NCI-H146 (cell line): ENCODE data around the gene DNAJC2.

Experiments used
- DNase-seq: peaks from one replicate; lab custom pipeline; 2025; lab: John Stamatoyannopoulos, UW

Gene DNAJC2, protein sequence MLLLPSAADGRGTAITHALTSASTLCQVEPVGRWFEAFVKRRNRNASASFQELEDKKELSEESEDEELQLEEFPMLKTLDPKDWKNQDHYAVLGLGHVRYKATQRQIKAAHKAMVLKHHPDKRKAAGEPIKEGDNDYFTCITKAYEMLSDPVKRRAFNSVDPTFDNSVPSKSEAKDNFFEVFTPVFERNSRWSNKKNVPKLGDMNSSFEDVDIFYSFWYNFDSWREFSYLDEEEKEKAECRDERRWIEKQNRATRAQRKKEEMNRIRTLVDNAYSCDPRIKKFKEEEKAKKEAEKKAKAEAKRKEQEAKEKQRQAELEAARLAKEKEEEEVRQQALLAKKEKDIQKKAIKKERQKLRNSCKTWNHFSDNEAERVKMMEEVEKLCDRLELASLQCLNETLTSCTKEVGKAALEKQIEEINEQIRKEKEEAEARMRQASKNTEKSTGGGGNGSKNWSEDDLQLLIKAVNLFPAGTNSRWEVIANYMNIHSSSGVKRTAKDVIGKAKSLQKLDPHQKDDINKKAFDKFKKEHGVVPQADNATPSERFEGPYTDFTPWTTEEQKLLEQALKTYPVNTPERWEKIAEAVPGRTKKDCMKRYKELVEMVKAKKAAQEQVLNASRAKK

DNA sequence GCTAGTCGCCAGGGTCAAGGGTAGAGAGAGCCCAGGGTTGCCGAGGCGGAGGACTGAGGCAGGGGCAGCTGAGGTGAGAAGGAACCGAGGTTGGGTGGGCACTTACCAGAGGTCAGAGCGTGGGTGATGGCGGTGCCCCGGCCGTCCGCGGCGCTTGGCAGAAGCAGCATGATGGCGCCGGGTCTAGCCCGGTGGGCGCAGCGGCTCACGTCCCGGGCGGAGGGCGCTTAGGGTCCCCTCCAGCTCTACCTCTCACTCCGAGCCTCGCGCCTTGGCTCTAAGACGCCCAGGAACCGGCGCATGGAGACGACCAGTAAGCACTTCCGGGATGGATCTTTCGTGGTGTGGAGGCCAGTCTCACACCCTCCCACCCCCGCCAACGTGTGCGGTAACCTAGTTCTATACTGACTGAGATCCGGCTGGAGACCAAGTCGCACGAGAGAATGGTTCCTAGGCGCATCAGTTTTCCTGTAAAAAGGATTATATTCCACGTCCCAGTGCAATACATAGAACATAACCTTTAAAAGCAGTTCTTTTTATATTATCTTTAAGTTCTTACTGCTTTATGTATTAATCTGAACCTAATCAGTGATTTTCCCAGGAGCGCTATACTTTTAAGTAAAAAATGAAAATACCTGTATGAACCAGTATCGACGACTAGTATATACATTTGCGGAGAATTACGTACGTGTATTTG is at the start of gene DNAJC2:
Gene DNAJC2, minus strand, starts transcription at position 315 of the 697 bp plus-strand sequence. Its CDS starts 145 bp downstream, at position 170.
- DNase-seq, result peak; percentile 93

DNA sequence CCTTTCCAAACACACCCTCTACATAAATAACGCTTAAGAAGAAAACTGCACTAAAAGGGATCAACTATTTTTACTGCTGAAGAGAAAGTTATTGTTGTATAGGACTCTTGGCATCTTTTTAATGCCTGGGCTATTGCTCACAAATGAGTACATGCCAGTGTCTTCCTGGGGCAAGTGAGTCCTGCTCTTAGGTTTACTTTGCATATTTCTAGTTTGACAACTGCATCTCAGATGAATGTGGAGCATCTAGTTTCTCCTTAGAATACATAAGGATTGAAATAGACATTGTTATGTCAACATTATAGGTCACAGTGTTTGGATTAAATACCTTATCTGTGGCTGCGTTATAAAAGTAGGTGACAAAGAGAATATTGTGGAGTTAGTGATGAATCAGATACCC is 47.4 kb upstream of the DNAJC2 start:
- no peak for DNase-seq

DNA sequence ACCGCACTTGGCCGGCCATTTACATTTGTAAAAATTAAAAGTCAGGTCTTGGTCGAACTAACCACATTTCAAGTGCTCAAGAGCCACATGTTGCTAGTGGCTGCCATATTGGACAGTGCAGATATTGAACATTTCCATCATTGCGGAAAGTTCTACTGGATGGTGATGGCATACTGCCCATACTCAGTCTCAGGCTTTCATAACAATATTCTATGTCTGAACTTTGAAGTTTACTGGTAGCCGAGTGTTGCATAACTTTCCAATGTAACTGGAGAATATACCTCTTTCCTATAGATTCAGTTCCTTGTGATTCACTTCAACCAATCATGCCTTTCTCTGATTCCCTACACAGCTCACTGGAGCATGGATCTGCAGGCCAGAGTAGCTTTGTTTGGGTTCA is 46.6 kb upstream of the DNAJC2 start:
- DNase-seq, result no peak

DNA sequence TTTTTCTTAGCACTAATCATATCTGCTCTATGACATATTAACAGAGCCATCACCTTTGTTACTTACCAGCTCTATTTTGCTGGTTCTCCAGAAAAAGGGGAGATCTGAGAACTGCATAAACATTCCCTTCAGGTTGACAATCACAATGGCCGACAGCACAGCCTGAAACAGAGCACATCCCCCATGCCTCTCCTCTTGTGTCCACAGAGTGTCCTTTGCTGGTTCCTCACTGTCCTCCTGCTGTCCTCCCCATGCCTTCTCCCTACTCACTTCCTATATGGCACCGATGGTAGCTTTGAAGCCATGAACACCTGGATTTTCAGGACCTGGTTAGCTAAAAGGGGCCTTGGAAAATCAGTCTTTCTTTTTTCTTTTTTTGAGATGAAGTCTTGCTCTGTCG is 44.7 kb upstream of the DNAJC2 start:
- no peak for DNase-seq

DNA sequence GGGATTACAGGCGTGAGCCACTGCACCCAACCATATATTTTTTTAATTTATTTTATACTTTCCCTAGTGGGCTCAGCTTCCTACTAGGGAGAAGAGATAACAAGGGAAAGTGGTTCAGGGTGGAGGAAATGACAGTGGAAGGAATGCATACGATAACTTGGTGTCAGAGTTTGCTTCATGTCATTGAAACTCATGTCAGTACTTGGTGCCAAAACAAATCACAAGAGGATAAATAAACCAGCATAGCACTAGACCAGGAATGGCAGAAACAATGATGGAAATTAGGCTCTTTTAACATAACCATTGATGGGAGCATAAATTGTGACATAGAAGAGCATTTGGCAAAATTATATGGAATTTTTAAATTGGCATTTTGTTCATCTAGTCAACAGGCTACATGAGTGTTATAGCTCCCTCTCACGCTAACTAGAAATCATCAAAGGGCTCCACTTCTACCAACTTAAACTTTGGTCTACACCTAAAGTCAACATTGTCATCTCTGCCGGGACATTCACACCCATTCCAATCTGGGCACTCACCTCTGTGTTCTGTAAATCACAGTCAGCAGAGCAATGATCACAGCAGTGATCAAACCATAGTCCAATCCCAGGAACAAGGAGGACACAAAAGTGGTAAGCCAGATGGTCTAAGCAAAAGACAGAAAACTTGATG is 44.0 kb upstream of the DNAJC2 start:
- DNase-seq, result no peak

DNA sequence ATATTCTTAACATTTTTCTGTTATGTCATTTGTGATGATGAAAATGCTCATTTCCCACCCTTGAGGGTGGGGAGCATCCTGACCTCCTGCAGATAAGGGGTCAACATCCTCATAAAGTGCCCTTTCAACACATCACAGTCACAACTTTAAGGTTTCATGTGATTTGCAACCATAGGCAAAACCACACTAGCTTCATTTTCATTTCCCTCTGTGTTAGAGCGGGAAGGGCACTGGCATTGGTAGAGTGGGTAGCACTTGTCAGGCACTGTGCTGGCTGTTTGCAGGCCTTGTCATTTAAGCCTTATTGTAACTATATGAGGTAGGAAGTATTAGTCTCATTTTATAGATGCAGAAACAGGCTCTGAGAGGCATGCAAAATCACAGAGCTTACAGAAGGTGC is 42.7 kb upstream of the DNAJC2 start:
- DNase-seq, result no peak

DNA sequence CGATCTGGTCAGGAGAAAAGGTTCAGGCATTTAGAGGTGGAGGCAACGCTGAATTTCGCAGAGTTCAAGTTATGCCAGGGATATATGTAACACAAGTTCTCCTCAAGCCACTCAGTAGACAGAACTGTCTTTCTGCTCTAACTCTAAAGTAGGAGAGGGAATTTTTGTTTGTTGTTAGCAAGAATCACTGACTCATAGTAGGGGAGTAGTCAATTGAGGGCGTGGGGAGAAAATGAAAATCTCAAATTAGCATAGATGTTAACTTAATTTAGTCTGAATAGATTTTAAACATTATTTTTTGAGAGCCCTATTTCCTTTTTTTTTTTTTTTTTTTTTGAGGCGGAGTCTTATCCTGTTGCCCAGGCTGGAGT is 37.5 kb upstream of the DNAJC2 start:
- no peak for DNase-seq

DNA sequence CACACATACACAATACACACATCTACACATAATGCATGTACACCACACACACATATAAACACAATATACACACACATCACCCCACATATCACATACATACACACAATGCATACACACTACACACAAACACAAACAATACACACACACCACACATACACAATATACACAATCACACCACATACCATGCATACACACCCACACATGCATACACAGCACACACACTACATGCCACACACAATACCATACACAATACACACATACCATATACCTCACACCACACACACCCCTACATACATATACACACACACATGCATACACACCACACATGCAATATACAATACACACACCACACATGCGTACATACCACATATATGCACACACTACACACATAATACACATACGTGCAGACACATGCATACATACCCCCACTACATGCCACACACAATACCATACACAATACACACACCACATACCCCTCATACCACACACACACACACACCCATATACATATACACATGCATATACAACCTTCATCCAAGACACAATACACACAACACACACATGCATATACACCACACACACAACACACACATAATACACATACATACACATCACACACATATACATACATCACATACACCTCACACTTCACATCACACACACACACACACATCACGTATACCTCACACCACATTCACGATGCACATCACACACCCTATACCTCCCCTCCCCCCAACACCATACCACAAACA is 36.9 kb upstream of the DNAJC2 start:
- no peak for DNase-seq

DNA sequence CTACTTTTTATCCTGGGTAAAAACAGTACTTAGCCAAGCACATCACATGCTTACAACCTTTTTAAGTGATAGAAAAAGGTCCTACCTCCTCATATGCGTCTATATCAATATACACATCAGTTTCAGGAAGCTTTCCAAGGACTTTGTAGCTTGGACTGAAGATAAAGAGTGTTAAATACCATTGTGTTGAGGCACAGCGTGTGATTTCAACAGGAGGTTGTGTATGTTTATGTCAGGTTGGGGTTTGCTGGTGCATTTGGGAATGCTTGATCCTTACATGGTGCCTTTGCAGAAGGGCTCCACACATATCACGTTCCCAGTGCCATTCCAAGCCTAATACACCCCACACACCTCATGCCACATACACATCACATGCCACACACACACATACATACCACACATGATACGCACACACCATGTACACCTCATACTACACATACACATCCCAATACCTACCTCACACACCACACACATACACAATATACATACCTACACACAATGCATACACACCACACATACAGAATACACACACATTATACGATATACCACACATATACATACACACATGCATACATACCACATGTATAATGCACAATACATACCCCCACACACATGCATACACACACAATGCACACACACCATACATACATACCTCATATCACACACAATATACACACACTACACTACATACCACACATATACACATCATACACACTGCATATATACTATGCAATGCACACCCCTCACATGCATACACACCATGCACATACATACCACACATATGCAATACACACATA is 36.0 kb upstream of the DNAJC2 start:
- DNase-seq, result no peak

DNA sequence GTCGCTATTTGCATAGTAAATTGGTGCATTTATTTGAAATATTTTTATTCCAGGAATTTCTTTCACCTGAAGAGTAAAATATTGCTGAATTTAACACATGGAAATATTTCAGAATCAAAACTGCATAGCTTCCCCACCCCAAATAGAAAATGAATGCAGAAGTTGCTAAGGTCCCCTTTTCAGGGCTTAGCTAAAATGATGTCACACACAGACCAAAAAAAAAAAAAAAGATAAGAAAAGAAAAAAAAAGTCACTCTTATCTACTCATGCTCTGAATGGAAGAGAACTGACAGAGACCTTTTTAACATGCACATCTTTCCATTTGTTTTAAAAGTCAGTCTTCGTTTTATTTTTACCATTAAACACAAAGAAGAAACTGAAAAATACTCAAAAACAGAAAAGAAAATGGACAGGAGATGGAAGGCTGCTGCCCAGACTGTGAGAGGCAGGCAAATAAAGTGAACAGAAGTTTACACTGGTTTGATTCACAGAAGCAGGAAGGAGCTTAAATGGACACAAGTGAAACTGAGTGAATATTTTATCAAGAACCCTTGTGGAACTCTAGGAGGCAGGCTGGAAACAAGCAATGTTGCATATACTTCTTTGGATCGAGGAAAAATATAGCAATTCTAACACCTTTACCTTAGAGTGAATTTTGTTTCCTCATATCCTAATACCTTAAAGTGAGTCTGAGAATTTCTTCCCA is 34.9 kb upstream of the DNAJC2 start:
- DNase-seq, result no peak

DNA sequence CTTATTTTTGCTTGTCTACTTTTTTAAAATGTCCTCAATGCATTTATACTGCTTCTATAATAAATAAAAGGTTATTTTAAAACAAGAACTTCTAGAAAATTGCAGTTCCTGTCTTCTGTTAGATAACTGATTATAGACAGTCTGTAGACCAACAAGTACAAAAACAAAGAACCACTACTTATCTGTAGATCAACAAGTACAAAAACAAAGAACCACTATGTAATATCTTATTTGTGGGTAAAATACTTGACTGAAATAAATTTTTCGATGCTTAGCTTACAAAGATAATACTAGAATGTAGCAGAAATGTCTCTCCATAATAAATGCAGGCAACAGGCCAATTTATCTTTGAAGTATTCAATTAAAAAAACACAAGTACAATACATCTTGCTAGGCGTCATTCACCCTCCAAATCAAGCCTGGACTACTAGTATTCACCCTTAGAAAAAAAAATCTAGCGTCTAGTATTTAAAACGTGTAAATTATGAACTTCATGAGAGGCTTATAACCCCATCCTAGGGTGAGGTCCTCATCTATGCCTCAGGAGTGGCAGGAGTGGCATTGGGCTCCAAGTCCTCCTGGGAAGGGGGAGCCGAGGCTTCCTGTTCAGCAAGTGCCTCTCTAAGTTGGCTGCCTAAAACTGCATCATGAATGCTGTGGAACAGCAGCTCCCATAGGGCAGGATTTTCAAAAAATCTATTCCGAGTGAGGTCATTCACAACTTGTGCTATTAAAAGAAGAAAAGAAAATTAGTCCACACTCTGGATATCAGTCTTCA is 29.5 kb upstream of the DNAJC2 start:
- no peak for DNase-seq

DNA sequence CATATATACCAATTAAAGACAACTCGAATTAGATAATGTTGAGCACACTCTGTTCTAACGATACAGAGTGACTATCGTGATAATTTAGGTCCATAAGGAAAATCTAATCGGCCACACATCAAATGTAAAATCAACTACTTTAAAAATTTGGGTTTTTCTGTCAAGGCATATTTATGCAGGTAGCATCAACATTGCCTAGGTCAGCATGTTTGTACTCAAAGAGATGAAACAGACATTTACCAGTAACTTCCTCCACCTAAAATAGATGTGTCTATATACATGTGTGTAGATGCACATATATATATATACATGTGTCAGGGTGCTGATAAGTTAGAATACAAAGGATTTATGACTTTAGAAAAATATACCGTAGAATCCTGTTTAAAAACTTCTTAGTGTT is 24.9 kb upstream of the DNAJC2 start:
- DNase-seq, result no peak

DNA sequence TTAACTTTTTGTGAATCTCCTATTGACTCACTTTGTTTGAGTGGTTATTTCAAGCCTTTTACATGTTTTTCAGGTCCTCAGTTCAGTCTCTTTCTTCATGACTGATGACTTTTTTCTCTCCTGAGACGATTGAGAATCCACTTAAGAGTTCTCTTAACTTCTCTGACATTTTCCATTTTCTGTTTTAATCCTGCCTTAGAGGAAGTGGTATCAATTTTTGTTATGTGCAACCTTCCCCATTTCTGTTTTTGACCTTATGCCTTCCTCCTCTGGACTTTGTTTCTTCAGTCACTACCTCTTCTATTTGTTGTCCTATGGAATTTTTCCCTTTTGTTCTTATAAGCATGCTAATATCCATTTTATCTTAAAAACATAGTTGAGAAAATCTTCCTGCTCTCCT is 5.2 kb upstream of the DNAJC2 start:
- no peak for DNase-seq

DNA sequence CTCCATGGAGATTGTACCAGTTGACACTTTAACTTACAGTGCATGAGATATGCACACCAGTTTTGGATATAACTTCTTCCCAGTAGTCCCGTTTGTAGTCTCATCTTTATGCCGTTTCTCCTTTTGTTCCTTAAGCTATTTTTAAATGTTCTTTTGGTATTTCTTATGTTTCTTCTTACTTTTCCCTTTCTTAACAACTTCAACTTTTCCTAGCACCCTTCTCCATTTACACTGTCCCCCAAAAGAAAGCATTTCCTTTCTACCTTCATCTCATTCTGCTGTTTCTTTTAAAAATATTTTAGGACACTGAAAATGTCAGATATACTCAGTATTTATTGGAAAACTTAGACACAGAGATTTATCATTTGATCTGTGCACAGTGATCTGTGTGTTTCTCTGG is 4.4 kb upstream of the DNAJC2 start:
- no peak for DNase-seq

DNA sequence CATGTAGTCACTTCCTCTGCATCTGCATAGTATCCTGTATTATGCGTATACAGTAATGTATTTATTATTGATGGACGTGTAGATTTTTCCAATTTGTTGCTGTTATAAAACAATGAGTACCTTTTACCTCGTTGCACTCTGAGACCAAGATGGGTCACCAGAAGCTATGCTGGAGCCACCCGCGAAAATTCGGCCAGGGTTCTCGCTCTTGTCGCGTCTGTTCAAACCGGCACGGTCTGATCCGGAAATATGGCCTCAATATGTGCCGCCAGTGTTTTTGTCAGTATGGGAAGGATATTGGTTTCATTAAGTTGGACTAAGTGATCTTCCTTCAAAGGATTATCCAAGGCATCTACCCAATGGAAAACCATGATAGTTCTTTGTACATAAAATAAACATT is 3.9 kb upstream of the DNAJC2 start:
- no peak for DNase-seq

DNA sequence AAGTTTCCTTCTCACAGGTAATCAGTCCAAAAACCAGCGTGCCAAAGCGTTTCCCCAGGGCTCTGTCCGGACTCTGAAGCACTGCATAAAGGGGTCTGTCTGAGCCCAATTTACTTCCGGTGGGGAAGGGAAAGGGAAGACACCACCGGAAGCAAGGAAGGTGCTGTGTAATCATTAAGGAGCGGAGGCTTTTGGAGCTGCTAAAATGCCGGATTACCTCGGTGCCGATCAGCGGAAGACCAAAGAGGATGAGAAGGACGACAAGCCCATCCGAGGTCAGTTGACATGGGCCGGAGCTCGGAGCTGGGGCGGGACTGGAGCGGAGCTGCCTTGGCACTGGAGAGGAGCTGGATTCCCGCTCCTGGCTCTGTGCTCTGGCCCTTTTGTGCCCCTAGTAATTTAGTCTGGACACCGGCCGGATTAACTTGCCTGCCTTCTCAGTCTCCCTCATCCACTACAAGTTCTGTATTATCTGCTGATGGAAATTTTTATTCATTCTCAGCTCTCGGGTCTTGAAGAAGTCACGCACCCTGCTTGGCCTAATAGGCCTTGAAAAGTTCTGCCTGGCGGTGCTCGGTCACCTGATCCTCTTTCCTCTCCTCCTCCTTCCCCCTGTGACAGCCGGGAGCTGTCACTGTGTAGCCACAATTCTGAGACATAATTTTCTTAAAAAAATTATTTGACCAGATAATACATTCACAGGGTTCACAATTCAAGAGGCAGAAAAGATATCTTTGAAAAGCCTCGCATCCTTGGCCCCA is 3.1 kb upstream of the DNAJC2 start, which contains the start of gene PSMC2:
Gene PSMC2, plus strand, starts transcription at position 137 of the 761 bp plus-strand sequence. Its CDS starts 69 bp downstream, at position 206.
- DNase-seq, result peak; percentile 86

DNA sequence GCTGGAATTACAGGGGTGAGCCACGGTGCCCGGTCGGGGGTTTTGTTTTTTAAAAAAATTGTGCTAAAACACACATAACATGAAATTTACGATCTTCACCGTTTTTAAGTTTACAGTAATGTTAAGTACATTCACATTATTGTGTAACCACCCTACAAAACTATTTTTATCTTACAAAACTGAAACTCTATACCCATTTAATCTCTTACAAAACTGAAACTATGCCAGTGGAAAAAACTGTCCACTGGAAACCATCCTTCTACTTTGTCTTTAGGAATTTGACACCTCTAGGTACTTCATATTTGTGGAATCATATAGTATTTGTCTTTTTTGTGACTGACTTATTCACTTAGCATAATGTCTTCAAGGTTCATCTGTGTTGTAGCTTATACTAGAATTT is 1.8 kb upstream of the DNAJC2 start:
- DNase-seq, result no peak

DNA sequence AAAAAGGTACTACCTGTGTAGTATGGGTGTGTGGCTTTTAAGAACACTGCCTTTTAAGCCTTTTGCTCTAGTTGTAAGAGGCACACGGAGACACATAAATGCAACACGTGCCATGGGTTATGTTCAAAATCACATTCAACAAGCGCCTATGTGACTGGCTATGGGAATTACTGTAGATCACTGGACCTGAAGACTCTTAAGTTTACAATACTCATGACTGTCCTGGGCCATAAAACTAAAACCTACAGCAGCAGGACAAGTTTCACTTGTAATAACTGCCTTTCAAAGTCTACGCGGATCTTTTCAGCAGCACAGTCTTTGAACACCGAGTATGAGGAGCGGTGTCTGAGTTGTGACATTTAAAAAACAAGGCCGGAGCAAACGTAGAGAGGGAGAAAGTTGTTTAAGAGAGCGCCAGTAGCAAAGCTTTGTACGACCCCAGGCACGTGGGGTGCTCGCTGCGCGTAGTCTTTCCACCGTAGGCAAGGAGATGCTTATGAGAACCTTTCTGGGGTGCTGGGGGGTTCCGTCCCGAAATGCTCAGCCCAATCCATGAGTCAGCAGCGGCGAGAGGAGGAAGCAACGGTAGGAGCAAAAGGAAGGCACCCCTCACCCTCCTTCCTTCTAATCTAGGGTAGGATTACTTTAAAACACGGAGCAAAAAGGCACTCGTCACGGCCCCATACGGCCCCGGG is 662 bp downstream of the DNAJC2 start:
- peak; percentile 24 for DNase-seq
